GM12891 (cell line): Measurements from ENCODE around the gene SMAD9.

Experiments used
- PAX5 ChIP-seq: IDR thresholded peaks from 2 replicates; pipeline ENCODE4 v1.6.1; 2011; ENCODE audit warnings: low read length, moderate library complexity, mild to moderate bottlenecking; ENCODE audit not compliant: insufficient read depth, severe bottlenecking
- POLR2A ChIP-seq: IDR thresholded peaks from 2 replicates; pipeline ENCODE4 v1.6.1; 2011; ENCODE audit warnings: low read depth, low read length, control low read depth
- POLR2AphosphoS5 ChIP-seq: IDR thresholded peaks from 2 replicates; pipeline ENCODE4 v1.6.1; 2011; ENCODE audit warnings: low read depth, low read length, control low read depth
- POU2F2 ChIP-seq: IDR thresholded peaks from 2 replicates; pipeline ENCODE4 v1.6.1; 2011; ENCODE audit warnings: low read depth, mild to moderate bottlenecking, control low read depth, low read length, moderate library complexity
- SPI1 ChIP-seq: IDR thresholded peaks from 2 replicates; pipeline ENCODE4 v1.6.1; 2011; ENCODE audit warnings: low read depth, low read length, control low read depth
- TAF1 ChIP-seq: IDR thresholded peaks from 2 replicates; pipeline ENCODE4 v1.6.1; 2011; ENCODE audit warnings: low read depth, low read length, control low read depth

GRCh38 chr13:36848199-36848982, 71.6 kb downstream of the SMAD9 start:
- TF ChIP-seq POLR2AphosphoS5 (no peak), POLR2A (no peak), PAX5 (no peak), POU2F2 (no peak), TAF1 (no peak), SPI1 (no peak)
